Colonic mucosa (tissue), 4 donors: ENCODE measurements around the gene NTM. TPM values are rescaled to one million over a fixed set of nuclear protein-coding genes. Genes with fewer than 3 reads are reported as not detected.

Experiments used
- DNase-seq: peaks from one replicate; pipeline ENCODE4 v3.0.0-alpha.2; 2020
- H3K27ac ChIP-seq: fragments of 200-600 bp; one replicate; pipeline ENCODE4 v1.8.0; 2021
- H3K27me3 ChIP-seq: fragments of 200-600 bp; one replicate; pipeline ENCODE4 v1.8.0; 2021
- H3K36me3 ChIP-seq: fragments of 200-600 bp; one replicate; pipeline ENCODE4 v1.8.0; 2021
- H3K4me1 ChIP-seq: fragments of 200-600 bp; one replicate; pipeline ENCODE4 v1.8.0; 2021; ENCODE audit warnings: mild to moderate bottlenecking
- H3K4me3 ChIP-seq: fragments of 200-600 bp; one replicate; pipeline ENCODE4 v1.8.0; 2021
- H3K9ac ChIP-seq, 2 donors: one replicate each; pipeline ENCODE4 v1.7.0; 2013; ENCODE audit warnings: control low read depth in 2 of 2, low read depth in 2 of 2, low read length in 2 of 2
- H3K9me3 ChIP-seq: fragments of 200-600 bp; one replicate; pipeline ENCODE4 v1.8.0; 2021
- CTCF ChIP-seq: fragments of 200-600 bp; IDR thresholded peaks from one replicate; pipeline ENCODE4 v1.8.0; 2022; ENCODE audit warnings: antibody characterized with exemption, mild to moderate bottlenecking
- intact Hi-C: fragments of 100-400 bp; cut with DNase I; formaldehyde crosslinking; loops from one replicate; pipeline ENCODE4 v1.14.1; 2022
- total RNA-seq, 2 donors: library from RNA; stranded (reverse); fragmentation: NEBNext Ultra II Directional in 1 of 2; extraction: Animal tissue kit (Norgen Biotek cat#: 25700) in 1 of 2; gene quantifications; one replicate each; pipeline ENCODE4 v1.2.1, GENCODE V29; 2021
- donor health status: healthy.
- donor health status: DM: no; HTN: no; CAD: no.
- donor health status: DM: no; HTN: no; CAD: no.

The NTM gene
- total RNA-seq, 2 donors from 2014 or later: 1.6 to 2.8 TPM

GRCh38 chr11:132123854-132124835, 753.7 kb downstream of the NTM start:
- no peak overlapping the region for H3K27ac ChIP-seq
- no peaks in the 10 kb centered on the region for H3K27me3 ChIP-seq
- no peak for TF ChIP-seq CTCF
- H3K9me3 ChIP-seq: no peaks in the 10 kb centered on the region
- H3K4me1 ChIP-seq: no peaks in the 10 kb centered on the region
- intact Hi-C loops: loop anchor here (10.0 kb wide), 1 partner anchor 259 kb away; no protein-coding TSS in a partner anchor
- DNase-seq: no peak
- no peak overlapping the region for H3K4me3 ChIP-seq
- H3K36me3 ChIP-seq: no peaks in the 10 kb centered on the region
- no peak overlapping the region for H3K9ac ChIP-seq

- Histone ChIP-seq H3K4me3 (peak overlapping the region; percentile 12), H3K4me1 (no peaks in the 10 kb centered on the region), H3K9me3 (no peaks in the 10 kb centered on the region), H3K36me3 (no peaks in the 10 kb centered on the region), H3K9ac (no peak overlapping the region), H3K27ac (no peak overlapping the region), H3K27me3 (no peaks in the 10 kb centered on the region)
- DNase-seq: no peak
- TF ChIP-seq CTCF: no peak
- intact Hi-C loops: loop anchor here (10.0 kb wide), 1 partner anchor 261 kb away; no protein-coding TSS in a partner anchor
Observed at GRCh38 chr11:132125988-132126871, 755.8 kb downstream of the NTM start.

- no peak for TF ChIP-seq CTCF
- H3K9me3 ChIP-seq: no peaks in the 10 kb centered on the region
- no peak overlapping the region for H3K9ac ChIP-seq
- no peak overlapping the region for H3K27ac ChIP-seq
- H3K4me3 ChIP-seq: peak overlapping the region; percentile 12
- peak; percentile 45 for DNase-seq
- H3K27me3 ChIP-seq: no peaks in the 10 kb centered on the region
- H3K4me1 ChIP-seq: no peaks in the 10 kb centered on the region
- intact Hi-C loops: loop anchor here (10.0 kb wide), 1 partner anchor 262 kb away; no protein-coding TSS in a partner anchor
- no peaks in the 10 kb centered on the region for H3K36me3 ChIP-seq
Observed at GRCh38 chr11:132126973-132127899, 756.8 kb downstream of the NTM start.

- Histone ChIP-seq H3K9me3 (no peaks in the 10 kb centered on the region), H3K36me3 (no peaks in the 10 kb centered on the region), H3K4me1 (no peaks in the 10 kb centered on the region), H3K27ac (no peak overlapping the region), H3K9ac (no peak overlapping the region), H3K27me3 (no peaks in the 10 kb centered on the region), H3K4me3 (no peak overlapping the region)
- DNase-seq: no peak
- intact Hi-C loops: loop anchor here (10.0 kb wide), 1 partner anchor 263 kb away; no protein-coding TSS in a partner anchor
- no peak for TF ChIP-seq CTCF
Observed at GRCh38 chr11:132127900-132128288, 757.5 kb downstream of the NTM start.
